Pancreas (tissue), 10 donors: ENCODE measurements around the gene HDDC2. TPM values are rescaled to one million over a fixed set of nuclear protein-coding genes. Genes with fewer than 3 reads are reported as not detected.

Experiments
- ATAC-seq, 4 donors: fragments of 200-7000 bp; cut with Tn5 transposase; one replicate each; pipeline versions ENCODE4 v1.8.0 to v1.9.1; 2020; ENCODE audit warnings: mild to moderate bottlenecking in 4 of 4, moderate library complexity in 4 of 4
- DNase-seq, 6 donors: peaks; one replicate each; pipeline ENCODE4 v3.0.0-alpha.2; 2020
- FAIRE-seq: peaks from 2 replicates; lab custom pipeline; 2012; peaks lifted over from hg19 to GRCh38; lab: Jason Lieb, UNC
- H3K27ac ChIP-seq, 4 donors: fragments of 200-600 bp; sonication (generic); 1 replicate in 3 of 4; 2 replicates in 1 of 4; pipeline versions ENCODE4 v1.5.0 to v1.8.0; 2020
- H3K27me3 ChIP-seq, 4 donors: fragments of 200-600 bp; one replicate each; pipeline ENCODE4 v1.8.0; 2021
- H3K36me3 ChIP-seq, 3 donors: fragments of 200-600 bp; sonication (generic) in 1 of 3; one replicate each; pipeline versions ENCODE4 v1.5.0 to v1.8.0; 2020 to 2021
- H3K4me1 ChIP-seq, 3 donors: fragments of 200-600 bp; one replicate each; pipeline ENCODE4 v1.8.0; 2021
- H3K4me3 ChIP-seq, 4 donors: fragments of 200-600 bp; sonication (generic) in 2 of 4; one replicate each; pipeline versions ENCODE4 v1.5.0 to v1.8.0; 2020 to 2021
- H3K9me3 ChIP-seq, 4 donors: fragments of 200-600 bp; one replicate each; pipeline ENCODE4 v1.8.0; 2021
- CTCF ChIP-seq, 4 donors: fragments of 200-600 bp; sonication (generic) in 3 of 4; IDR thresholded peaks; one replicate each; pipeline versions ENCODE4 v1.5.0 to v1.8.0; 2021; ENCODE audit warnings: antibody characterized with exemption in 4 of 4
- WGBS, 2 donors: extraction: QIAGEN DNeasy Blood & Tissue Kit; methylation state at CpG; one replicate each; pipeline ENCODE4 v1.1.7; 2013; 5-methylcytosine and 5-hydroxymethylcytosine counted together
- intact Hi-C, 3 donors: fragments of 100-400 bp; cut with DNase I; formaldehyde crosslinking; loops; one replicate each; pipeline versions ENCODE4 v1.11.1 to v1.14.2; 2022
- polyA plus RNA-seq, 2 donors: library from polyadenylated mRNA; stranded (reverse); fragments of 200-250 nt; gene quantifications; one replicate each; pipeline ENCODE4 v1.2.3, GENCODE V29; 2013
- total RNA-seq, 6 donors: library from RNA; stranded (reverse); fragmentation: NEBNext Ultra II Directional in 4 of 6; extraction: Animal tissue kit (Norgen Biotek cat#: 25700) in 4 of 6; gene quantifications; one replicate each; pipeline versions ENCODE4 v1.2.1 to v1.2.4, GENCODE V29; 2021 to 2023
- donor health status: healthy with polysubstance abuse.
- donor health status: DM: no; HTN: no; CAD: no; lungs with moderate emphysema.
- donor health status: DM: no; HTN: no; CAD: no.
- donor health status: control.
- donor health status: control.
- donor health status: Bipolar disorder and iron deficiency.
- donor health status: DM: yes; HTN: yes; CAD: no.
- donor health status: DM: no; HTN: no; CAD: no.
- donor health status: DM: no; HTN: no; CAD: no.
- donor health status: DM: yes; HTN: yes; CAD: no.

Gene HDDC2
- total and polyA plus RNA-seq, 8 donors: 22.9 to 45.9 (median 30.6) TPM

GRCh38 chr6:125294925-125295324 lies 6.8 kb downstream of the HDDC2 start:
- Histone ChIP-seq H3K27me3 (no peaks in the 10 kb centered on the region), H3K9me3 (no peaks in the 10 kb centered on the region), H3K4me1 (peaks cover 0 to 18% (median 3%) of the 10 kb centered on the region in 3 donors), H3K4me3 (no peak overlapping the region), H3K36me3 (peaks cover 0 to 16% (median 0%) of the 10 kb centered on the region in 3 donors), H3K27ac (no peak overlapping the region)
- intact Hi-C loops: loop anchor here in 1 of 3 donors (10.0 kb wide), 1 partner anchor 140 kb away; the partner anchor contains the start of gene TPD52L1
- WGBS, 2 donors: 29 to 36% methylated on average over 3 of the region's 3 CpGs
- DNase-seq (peak in 2 of 6 donors; percentile 15 to 24), FAIRE-seq (no peak), ATAC-seq (peak; percentile 67 to 86 (median 76))
- no peak for TF ChIP-seq CTCF (IDR thresholded peaks at IDR 0.05)

- TF ChIP-seq CTCF (IDR thresholded peaks at IDR 0.05): no peak
- DNase-seq (no peak), ATAC-seq (no peak), FAIRE-seq (no peak)
- H3K4me1 ChIP-seq: peaks cover 0 to 18% (median 0%) of the 10 kb centered on the region in 3 donors
- intact Hi-C loops: loop anchor here in 1 of 3 donors (10.0 kb wide), 1 partner anchor 139 kb away; the partner anchor contains the start of gene TPD52L1
- H3K36me3 ChIP-seq: peaks cover 0 to 16% (median 0%) of the 10 kb centered on the region in 3 donors
- H3K4me3 ChIP-seq: no peak overlapping the region
- no peaks in the 10 kb centered on the region for H3K27me3 ChIP-seq
- WGBS, 2 donors: 91 to 98% methylated on average over 1 of the region's 1 CpG
- no peak overlapping the region for H3K27ac ChIP-seq
- H3K9me3 ChIP-seq: no peaks in the 10 kb centered on the region
Measured at GRCh38 chr6:125294036-125294435, 7.7 kb downstream of the HDDC2 start.

GRCh38 chr6:125293587-125293986 lies 8.2 kb downstream of the HDDC2 start:
- Histone ChIP-seq H3K4me3 (no peak overlapping the region), H3K36me3 (peaks cover 0 to 16% (median 0%) of the 10 kb centered on the region in 3 donors), H3K27me3 (no peaks in the 10 kb centered on the region), H3K9me3 (no peaks in the 10 kb centered on the region), H3K4me1 (peaks cover 0 to 18% (median 0%) of the 10 kb centered on the region in 3 donors), H3K27ac (no peak overlapping the region)
- FAIRE-seq: no peak
- no peak for ATAC-seq
- 92 to 98% methylated on average over 3 of the region's 3 CpGs for WGBS, 2 donors
- no peak for TF ChIP-seq CTCF (IDR thresholded peaks at IDR 0.05)
- intact Hi-C loops: loop anchor here in 1 of 3 donors (10.0 kb wide), 1 partner anchor 139 kb away; the partner anchor contains the start of gene TPD52L1
- no peak for DNase-seq

GRCh38 chr6:125287718-125288117 lies 14.0 kb downstream of the HDDC2 start:
- 94 to 97% methylated on average over 9 of the region's 9 CpGs for WGBS, 2 donors
- DNase-seq (peak in 1 of 6 donors; percentile 31), FAIRE-seq (no peak), ATAC-seq (no peak)
- no peak for TF ChIP-seq CTCF (IDR thresholded peaks at IDR 0.05)
- Histone ChIP-seq H3K27ac (no peak overlapping the region), H3K4me1 (no peaks in the 10 kb centered on the region), H3K36me3 (peaks cover 0 to 5% (median 0%) of the 10 kb centered on the region in 3 donors), H3K4me3 (no peak overlapping the region), H3K9me3 (no peaks in the 10 kb centered on the region), H3K27me3 (no peaks in the 10 kb centered on the region)
- intact Hi-C loops: no loop called here

GRCh38 chr6:125285936-125286335 lies 15.8 kb downstream of the HDDC2 start:
- Histone ChIP-seq H3K4me1 (no peaks in the 10 kb centered on the region), H3K27ac (no peak overlapping the region), H3K36me3 (no peaks in the 10 kb centered on the region), H3K4me3 (no peak overlapping the region), H3K27me3 (no peaks in the 10 kb centered on the region), H3K9me3 (no peaks in the 10 kb centered on the region)
- DNase-seq (no peak), ATAC-seq (no peak), FAIRE-seq (no peak)
- no peak for TF ChIP-seq CTCF (IDR thresholded peaks at IDR 0.05)
- 97 to 100% methylated on average over 1 of the region's 1 CpG for WGBS, 2 donors
- intact Hi-C loops: no loop called here
